T-helper 1 cell treated with Interleukin-12 subunit alpha and Interleukin-12 subunit beta and Interleukin-4 antibody, amounts not matched to agents 30 μg/mL and 1 μg/mL, for 36 hours (primary cell): ENCODE data around the gene AZIN2.
"Not testable (repeated sequence)": the region's sequence is repeated elsewhere in the genome, so short reads cannot be mapped to it uniquely, and the experiment has no call there.

ENCODE experiments used
- H3K27ac Mint-ChIP-seq: one replicate; pipeline ENCODE4 v1.8.0; 2021; ENCODE audit warnings: mild to moderate bottlenecking, mixed read lengths
- H3K27me3 Mint-ChIP-seq: one replicate; pipeline ENCODE4 v1.8.0; 2021; ENCODE audit warnings: low read depth, mixed read lengths
- H3K36me3 Mint-ChIP-seq: one replicate; pipeline ENCODE4 v1.8.0; 2021; ENCODE audit warnings: low read depth, mixed read lengths
- H3K4me1 Mint-ChIP-seq: one replicate; pipeline ENCODE4 v1.8.0; 2021; ENCODE audit warnings: low read depth, mixed read lengths
- H3K4me3 Mint-ChIP-seq: one replicate; pipeline ENCODE4 v1.8.0; 2021; ENCODE audit warnings: mild to moderate bottlenecking, moderate library complexity, mixed read lengths
- H3K9me3 Mint-ChIP-seq: one replicate; pipeline ENCODE4 v1.8.0; 2021; ENCODE audit warnings: mixed read lengths

Gene AZIN2

GRCh38 chr1:33047839-33048305 is 33.1 kb upstream of the AZIN2 start:
- H3K27ac Mint-ChIP-seq = no peak overlapping the region
- peaks cover 31% of the 10 kb centered on the region for H3K4me1 Mint-ChIP-seq

GRCh38 chr1:33048426-33048825 is 32.5 kb upstream of the AZIN2 start:
- peaks cover 4% of the 10 kb centered on the region for H3K9me3 Mint-ChIP-seq
- H3K27ac Mint-ChIP-seq = no peak overlapping the region
- H3K4me1 Mint-ChIP-seq = peaks cover 32% of the 10 kb centered on the region
- H3K27me3 Mint-ChIP-seq = peaks cover 3% of the 10 kb centered on the region
- H3K36me3 Mint-ChIP-seq = no peaks in the 10 kb centered on the region
- H3K4me3 Mint-ChIP-seq = no peak overlapping the region

More at GRCh38 chr1:33047839-33048305, 33.1 kb upstream of the AZIN2 start:
- no peaks in the 10 kb centered on the region for H3K36me3 Mint-ChIP-seq
- peaks cover 4% of the 10 kb centered on the region for H3K9me3 Mint-ChIP-seq
- H3K27me3 Mint-ChIP-seq = peaks cover 3% of the 10 kb centered on the region
- no peak overlapping the region for H3K4me3 Mint-ChIP-seq

- Mint-ChIP-seq H3K9me3 (peaks cover 4% of the 10 kb centered on the region), H3K27ac (no peak overlapping the region), H3K4me3 (no peak overlapping the region), H3K4me1 (peaks cover 33% of the 10 kb centered on the region), H3K27me3 (peaks cover 3% of the 10 kb centered on the region), H3K36me3 (no peaks in the 10 kb centered on the region)
These were observed 31.6 kb upstream of the AZIN2 start for GRCh38 chr1:33049371-33049770.

- no peaks in the 10 kb centered on the region for H3K36me3 Mint-ChIP-seq
- no peak overlapping the region for H3K4me3 Mint-ChIP-seq
- no peak overlapping the region for H3K27ac Mint-ChIP-seq
- peaks cover 4% of the 10 kb centered on the region for H3K9me3 Mint-ChIP-seq
- H3K4me1 Mint-ChIP-seq = peaks cover 33% of the 10 kb centered on the region
- H3K27me3 Mint-ChIP-seq = peaks cover 3% of the 10 kb centered on the region
These were observed 30.5 kb upstream of the AZIN2 start for GRCh38 chr1:33050221-33051076.

- H3K27ac Mint-ChIP-seq = no peak overlapping the region
- H3K27me3 Mint-ChIP-seq = peaks cover 4% of the 10 kb centered on the region
- no peak overlapping the region for H3K4me3 Mint-ChIP-seq
- H3K9me3 Mint-ChIP-seq = peaks cover 10% of the 10 kb centered on the region
- peaks cover 12% of the 10 kb centered on the region for H3K4me1 Mint-ChIP-seq
- no peaks in the 10 kb centered on the region for H3K36me3 Mint-ChIP-seq
These were observed 25.5 kb upstream of the AZIN2 start for GRCh38 chr1:33055210-33056008.

- H3K4me3 Mint-ChIP-seq = no peak overlapping the region
- H3K9me3 Mint-ChIP-seq = peaks cover 9% of the 10 kb centered on the region
- peaks cover 9% of the 10 kb centered on the region for H3K4me1 Mint-ChIP-seq
- peaks cover 4% of the 10 kb centered on the region for H3K27me3 Mint-ChIP-seq
- H3K36me3 Mint-ChIP-seq = no peaks in the 10 kb centered on the region
- no peak overlapping the region for H3K27ac Mint-ChIP-seq
These were observed 24.5 kb upstream of the AZIN2 start for GRCh38 chr1:33056426-33056825.

GRCh38 chr1:33057095-33057494 is 23.9 kb upstream of the AZIN2 start:
- Mint-ChIP-seq H3K27ac (no peak overlapping the region), H3K36me3 (no peaks in the 10 kb centered on the region), H3K9me3 (peaks cover 15% of the 10 kb centered on the region), H3K4me3 (no peak overlapping the region), H3K27me3 (peaks cover 6% of the 10 kb centered on the region), H3K4me1 (peaks cover 9% of the 10 kb centered on the region)

GRCh38 chr1:33060579-33061083 is 20.3 kb upstream of the AZIN2 start:
- Mint-ChIP-seq H3K4me3 (no peak overlapping the region), H3K27ac (no peak overlapping the region), H3K4me1 (peaks cover under 1% of the 10 kb centered on the region), H3K9me3 (peaks cover 46% of the 10 kb centered on the region), H3K36me3 (peaks cover 12% of the 10 kb centered on the region), H3K27me3 (peaks cover 10% of the 10 kb centered on the region)

- peaks cover 10% of the 10 kb centered on the region for H3K27me3 Mint-ChIP-seq
- no peak overlapping the region for H3K27ac Mint-ChIP-seq
- no peak overlapping the region for H3K4me3 Mint-ChIP-seq
- H3K9me3 Mint-ChIP-seq = peaks cover 58% of the 10 kb centered on the region
- H3K36me3 Mint-ChIP-seq = peaks cover 13% of the 10 kb centered on the region
- H3K4me1 Mint-ChIP-seq = no peaks in the 10 kb centered on the region
These were observed 19.1 kb upstream of the AZIN2 start for GRCh38 chr1:33061834-33062233.

- H3K4me1 Mint-ChIP-seq, H3K27ac Mint-ChIP-seq, H3K4me3 Mint-ChIP-seq: not testable (repeated sequence)
- peaks cover 13% of the 10 kb centered on the region for H3K36me3 Mint-ChIP-seq
- H3K9me3 Mint-ChIP-seq = peaks cover 62% of the 10 kb centered on the region
- H3K27me3 Mint-ChIP-seq = peaks cover 21% of the 10 kb centered on the region
These were observed 16.7 kb upstream of the AZIN2 start for GRCh38 chr1:33064284-33064683.

GRCh38 chr1:33065301-33065700 is 15.7 kb upstream of the AZIN2 start:
- Mint-ChIP-seq H3K4me1 (no peaks in the 10 kb centered on the region), H3K9me3 (peaks cover 62% of the 10 kb centered on the region), H3K27me3 (peaks cover 25% of the 10 kb centered on the region), H3K36me3 (peaks cover 13% of the 10 kb centered on the region), H3K27ac (no peak overlapping the region), H3K4me3 (no peak overlapping the region)

GRCh38 chr1:33066477-33066876 is 14.5 kb upstream of the AZIN2 start:
- Mint-ChIP-seq H3K27me3 (peaks cover 33% of the 10 kb centered on the region), H3K9me3 (peaks cover 58% of the 10 kb centered on the region), H3K36me3 (peaks cover 13% of the 10 kb centered on the region)
- H3K27ac Mint-ChIP-seq, H3K4me3 Mint-ChIP-seq, H3K4me1 Mint-ChIP-seq: not testable (repeated sequence)

GRCh38 chr1:33068108-33068507 is 12.8 kb upstream of the AZIN2 start:
- Mint-ChIP-seq H3K9me3 (peaks cover 45% of the 10 kb centered on the region), H3K27me3 (peaks cover 29% of the 10 kb centered on the region), H3K36me3 (peaks cover 12% of the 10 kb centered on the region)
- H3K27ac Mint-ChIP-seq, H3K4me1 Mint-ChIP-seq, H3K4me3 Mint-ChIP-seq: not testable (repeated sequence)

- no peak overlapping the region for H3K4me3 Mint-ChIP-seq
- peaks cover 22% of the 10 kb centered on the region for H3K9me3 Mint-ChIP-seq
These were observed 10.3 kb upstream of the AZIN2 start for GRCh38 chr1:33070628-33071027.

More at GRCh38 chr1:33070628-33071027, 10.3 kb upstream of the AZIN2 start:
- Mint-ChIP-seq H3K27me3 (peaks cover 26% of the 10 kb centered on the region), H3K4me1 (peaks cover 2% of the 10 kb centered on the region), H3K27ac (no peak overlapping the region), H3K36me3 (peaks cover under 1% of the 10 kb centered on the region)
